GM21423 (cell line): Measurements from ENCODE around the gene DGCR8.
A peak's percentile ranks its signal among the peaks of the same experiment; 100 is the strongest.
"Not testable (repeated sequence)": the region's sequence is repeated elsewhere in the genome, so short reads cannot be mapped to it uniquely, and the experiment has no call there.

Experiments used
- ATAC-seq: cut with Tn5 transposase; IDR thresholded peaks from one replicate; pipeline ENCODE4 v1.9.1; 2021; ENCODE audit warnings: mild to moderate bottlenecking, moderate library complexity; ENCODE audit not compliant: unreplicated experiment

Gene DGCR8

DNA sequence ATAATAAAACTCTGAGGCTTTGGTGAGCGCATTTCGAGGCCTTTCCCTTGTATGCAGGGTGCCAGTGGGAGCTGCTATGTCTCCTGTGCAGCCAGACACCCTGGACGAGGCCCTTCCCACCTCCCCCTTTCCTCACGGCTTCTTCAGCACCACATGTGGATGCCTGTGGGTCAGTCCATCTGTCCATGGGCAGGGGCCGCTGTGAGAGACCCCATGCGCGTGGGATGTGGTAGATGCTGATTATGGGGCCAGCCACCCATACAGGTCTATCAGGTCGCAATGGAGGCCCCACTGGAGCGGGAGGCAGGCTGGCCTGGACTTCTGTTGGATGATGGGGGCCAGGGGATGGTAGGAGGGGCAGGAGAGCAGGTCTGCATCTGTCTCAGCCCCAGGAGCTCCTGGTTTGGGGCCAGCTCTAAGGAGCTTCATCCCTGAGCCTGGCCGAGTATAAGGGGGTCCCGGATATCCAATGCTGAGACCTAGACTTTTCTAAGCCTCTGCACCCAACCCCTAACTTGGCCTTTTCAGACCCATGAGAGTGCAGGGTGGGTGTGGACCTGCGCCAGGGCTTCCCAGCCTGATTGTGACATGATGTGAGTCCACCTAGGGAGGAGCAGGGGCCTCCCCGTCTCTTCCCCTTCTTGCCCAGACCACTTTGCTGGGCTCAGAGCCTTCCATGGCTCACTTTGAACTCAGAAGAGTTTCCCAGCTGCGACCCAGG, 14.0 kb upstream of the DGCR8 start:
- ATAC-seq, result no peak

DNA sequence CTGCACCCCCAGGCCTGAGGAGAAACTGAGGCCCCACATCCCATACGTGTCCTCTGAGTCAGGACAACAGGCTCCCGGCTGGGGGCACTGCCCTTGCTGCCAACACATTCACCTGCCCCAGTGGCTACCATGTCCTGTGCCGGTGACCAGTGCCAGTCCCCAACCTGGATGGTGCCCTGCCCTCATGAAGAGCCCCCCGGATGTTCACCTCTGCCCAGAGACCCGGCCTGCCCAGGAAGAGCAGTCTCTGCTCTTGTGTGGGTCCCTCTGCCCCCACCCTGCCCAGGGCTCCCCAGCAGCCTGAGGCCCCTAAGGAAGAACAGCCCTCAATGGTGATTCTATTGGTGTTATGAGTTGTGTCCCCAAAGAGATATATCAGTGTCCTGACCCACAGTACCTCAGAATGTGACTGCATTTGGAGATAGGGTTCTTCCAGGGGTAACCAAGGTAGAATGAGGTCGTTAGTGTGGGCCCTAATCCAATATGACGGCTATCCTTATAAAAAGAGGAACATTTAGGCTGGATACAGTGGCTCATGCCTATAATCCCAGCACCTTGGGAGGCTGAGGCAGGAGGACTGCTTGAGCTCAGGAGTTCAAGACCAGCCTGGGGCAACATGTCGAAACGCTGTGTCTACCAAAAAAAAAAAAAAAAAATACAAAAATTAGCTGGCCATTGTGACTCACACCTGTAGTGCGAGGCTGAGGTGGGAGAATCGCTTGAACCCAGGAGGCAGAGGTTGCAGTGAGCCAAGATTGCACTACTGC, 13.2 kb upstream of the DGCR8 start:
- ATAC-seq, result no peak

DNA sequence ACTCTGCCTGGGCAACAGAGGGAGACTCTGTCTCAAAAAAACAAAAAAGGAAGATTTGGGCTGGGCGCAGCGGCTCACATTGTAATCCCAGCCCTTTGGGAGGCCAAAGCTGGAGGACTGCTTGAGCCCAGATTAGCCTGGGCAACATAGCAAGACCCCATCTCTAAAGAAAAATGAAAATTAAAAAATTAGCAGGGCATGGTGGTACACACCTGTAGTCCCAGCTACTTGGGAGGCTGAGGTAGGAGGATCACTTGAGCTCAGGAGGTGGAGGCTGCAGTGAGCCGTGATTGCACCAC, 12.7 kb upstream of the DGCR8 start:
- ATAC-seq, result not testable (repeated sequence)

DNA sequence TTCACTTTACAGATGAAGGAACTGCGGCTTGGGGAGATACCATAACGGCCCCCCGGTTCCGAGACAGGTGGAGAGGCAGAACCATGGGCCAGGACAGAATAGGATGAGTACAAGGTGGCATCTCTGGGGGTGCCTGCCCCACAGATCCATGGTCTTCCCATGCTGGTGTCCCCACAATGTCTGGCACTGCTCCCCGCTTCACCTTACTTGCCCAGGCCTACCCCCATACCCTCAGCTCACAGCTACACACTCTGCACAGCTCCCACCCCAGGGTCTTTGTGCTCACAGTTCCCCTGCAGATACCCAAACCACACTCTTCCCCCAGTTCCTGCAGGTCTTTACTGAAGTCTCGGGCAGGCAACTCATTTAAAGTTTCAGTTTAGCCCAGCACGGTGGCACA, 11.4 kb upstream of the DGCR8 start:
- ATAC-seq, result no peak

DNA sequence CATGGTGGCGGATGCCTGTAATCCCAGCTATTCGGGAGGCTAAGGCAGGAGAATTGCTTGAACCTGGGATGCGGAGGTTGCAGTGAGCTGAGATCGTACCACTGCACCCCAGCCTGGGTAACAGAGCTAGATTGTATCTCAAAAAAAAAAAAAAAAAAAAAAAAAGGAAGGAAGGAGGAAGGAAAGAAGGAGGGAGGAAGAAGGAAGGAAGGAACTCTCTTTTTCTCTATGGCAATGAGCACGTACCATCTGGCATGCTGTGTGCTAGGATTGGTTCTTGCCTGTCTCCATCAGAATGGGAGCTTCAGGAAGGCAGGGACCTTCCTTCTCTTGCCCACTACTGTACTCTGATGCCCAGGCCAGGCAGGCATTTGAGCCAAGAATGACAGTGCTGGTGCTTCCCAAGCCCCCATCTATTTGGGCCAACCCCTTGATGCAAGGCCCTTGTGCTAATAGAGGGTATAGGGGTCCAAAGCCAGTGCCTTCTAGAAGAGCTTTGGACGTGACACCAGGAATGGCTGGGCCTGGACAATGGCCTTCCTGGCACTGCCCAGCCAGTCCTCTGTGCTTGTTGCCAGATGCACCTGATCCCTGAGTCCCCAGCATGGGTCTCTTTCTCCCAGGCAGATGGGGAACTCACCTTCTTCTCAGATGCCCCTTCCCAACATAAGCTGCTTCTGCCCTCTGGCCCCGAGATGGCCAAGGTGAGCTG, 10.6 kb upstream of the DGCR8 start:
- ATAC-seq, result no peak

DNA sequence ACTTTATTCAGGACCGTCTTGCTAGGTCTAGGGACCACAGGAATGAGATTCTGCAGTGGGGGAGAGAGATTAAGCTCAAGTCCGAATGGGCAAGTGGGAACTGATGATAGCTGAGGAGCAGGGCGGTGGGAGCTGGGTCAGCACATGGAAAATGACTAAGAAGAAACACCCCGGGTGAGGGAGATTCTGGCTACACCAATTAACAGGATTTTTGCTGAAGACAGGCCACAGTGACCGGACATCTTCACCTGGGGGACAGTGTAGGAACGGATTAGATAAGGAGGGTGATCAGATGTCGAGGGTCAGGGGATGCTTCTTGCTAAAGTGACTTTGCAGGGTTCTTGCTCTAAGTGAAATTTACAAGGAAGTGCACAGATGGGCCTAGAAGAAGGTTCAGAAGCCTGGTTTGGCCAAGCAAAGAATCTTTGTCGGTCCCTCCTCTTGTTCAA, 8.5 kb upstream of the DGCR8 start:
- no peak for ATAC-seq

DNA sequence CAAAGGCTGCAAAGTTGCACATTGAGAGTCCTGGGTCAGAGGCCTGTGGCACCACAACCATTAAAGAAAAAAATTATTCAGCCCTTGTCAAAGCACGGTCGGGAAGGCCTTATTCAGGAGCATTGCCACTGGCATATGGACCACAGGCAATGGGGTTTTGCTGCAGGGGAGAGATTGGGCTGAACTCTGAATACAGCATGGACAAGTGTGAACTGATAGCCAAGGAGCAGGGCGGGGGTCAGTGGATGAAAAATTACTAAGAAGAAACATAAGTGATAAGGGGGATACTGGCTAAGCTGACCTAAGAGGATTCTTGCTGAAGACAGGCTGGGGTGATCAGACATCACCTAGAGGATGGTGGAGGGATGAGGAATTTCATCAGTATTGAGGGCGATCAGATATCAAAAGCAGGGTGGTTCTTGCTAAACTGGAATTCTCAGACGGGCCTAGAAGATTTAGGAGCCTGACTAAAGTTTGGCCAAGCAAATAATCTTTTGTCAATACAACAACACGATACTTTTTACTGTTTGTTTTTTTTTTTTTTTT, 3.3 kb upstream of the DGCR8 start:
- ATAC-seq, result no peak

DNA sequence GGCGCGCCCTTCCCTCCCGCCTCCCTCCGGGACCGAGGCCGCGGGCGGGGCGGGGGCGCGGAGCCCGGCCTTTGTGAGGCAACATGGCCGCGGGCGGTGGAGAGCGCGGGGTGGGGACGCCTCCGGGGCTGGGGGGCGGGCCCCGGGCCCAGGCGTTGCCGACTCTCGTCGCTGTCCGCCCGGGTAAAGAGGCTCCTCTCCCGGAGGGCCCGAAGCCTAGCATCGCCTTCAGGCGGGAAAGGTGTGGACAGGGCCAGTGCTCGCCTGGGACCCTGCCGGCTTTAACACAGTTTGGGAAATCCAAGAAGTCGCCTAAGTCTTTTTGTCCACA, 369 bp downstream of the DGCR8 start:
- peak; percentile 58 for ATAC-seq

DNA sequence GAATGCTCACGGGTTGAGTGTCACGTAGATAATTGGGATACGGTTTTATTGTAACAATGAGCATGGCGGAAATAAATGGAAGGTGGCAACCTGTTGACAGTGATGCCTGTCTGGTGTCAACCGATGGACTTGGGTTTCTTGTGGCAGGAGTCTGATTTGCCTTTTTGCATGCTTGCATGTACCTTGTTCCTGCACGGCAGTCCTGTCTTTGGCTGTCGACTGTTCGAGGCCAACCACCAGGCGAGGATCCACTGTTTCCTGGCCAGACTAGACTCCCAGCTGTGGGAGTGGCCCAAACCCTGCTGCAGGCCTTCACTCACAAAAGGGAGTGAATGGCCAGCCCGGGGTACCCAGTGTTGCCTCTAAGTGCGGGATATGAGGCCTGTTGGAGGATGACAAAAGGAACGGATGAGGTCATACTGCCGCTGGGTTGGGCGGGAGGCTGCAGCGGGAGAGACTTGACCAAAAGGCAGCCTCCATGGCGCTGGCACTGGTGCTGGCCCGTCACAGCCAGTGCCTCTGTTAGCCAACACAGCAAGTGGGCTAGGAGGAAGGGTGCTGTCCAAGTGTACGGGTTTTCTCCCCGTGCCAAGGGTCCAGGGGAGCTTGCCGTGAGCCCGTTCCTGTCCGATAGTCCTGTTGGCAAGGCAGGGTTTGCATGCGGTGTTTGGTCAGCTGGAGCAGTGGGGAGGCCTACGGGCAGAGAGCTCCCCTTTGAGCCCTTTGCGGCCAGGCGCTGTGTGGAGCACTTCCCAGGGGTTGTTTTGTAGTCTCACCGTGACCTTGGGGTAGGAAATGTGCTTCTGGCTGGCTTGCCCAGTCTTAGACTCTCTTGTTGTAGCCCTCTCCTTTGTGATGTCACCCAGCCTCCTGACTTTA, 974 bp downstream of the DGCR8 start:
- ATAC-seq, result peak; percentile 3

DNA sequence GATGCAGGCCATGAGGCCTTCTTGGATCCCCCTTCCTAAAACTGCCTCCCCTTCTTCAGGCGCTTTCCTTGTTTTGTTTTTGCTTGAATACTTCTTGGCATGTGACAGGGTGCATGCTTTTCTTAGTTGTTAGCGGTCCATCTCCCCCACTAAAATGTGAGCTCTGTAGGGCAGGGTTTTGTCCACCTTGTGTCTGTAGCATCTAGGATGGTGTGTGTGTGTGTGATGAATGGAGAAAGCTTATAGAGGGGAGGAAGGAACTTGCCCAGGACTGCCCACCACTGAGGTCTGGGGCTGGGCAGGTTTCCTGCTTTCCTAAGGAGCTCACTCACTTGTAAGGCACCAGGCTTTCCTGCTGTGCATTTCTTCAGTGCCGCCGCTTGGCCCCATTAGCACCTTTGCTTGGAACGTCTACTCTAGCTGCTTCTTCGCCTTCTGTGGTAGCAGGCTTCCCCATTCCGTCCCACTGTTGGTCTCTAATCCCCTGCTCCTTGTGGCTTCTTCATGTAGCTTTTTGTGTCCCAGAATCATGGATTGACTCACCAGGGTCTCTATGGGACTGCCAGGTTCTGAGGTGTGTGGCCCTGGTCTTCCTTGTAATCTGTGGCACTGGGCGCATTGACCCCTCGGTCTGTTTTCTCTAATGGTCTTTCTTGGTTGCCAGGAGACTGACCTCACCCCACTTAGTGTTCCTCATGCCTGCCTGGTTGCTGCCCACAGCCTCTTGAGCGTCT, 3.3 kb downstream of the DGCR8 start:
- no peak for ATAC-seq

DNA sequence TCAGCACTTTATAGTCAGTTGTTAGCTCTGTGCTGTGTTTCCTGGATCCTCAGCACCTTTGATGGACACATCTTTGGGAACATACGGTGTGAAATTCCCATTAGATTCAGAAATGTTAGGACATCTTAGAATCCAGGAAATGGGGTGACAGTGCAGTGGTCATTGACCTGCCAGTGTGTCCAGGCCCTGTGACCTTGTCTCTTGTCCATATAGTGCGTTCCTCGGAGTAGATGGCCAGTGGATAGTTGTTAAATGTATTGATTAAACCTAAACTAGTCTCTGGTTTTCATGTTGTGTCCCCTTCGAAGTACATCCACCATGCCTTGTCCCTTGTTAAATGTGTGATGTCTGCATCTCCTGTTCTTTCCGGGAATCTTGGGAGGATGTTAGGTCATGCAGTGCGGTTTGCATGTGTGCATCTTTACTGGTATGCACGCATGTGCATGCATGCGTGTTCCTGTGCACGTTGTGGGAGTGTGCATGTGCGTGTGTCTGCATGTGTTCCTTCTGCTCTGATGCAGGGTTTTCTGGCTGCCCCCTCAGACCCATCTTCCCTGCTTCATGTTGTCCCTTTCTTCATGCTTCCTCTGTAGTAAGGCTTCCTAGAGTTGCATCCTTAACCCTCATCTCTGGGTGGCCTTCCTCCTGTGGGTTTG, 4.0 kb downstream of the DGCR8 start:
- ATAC-seq, result no peak

DNA sequence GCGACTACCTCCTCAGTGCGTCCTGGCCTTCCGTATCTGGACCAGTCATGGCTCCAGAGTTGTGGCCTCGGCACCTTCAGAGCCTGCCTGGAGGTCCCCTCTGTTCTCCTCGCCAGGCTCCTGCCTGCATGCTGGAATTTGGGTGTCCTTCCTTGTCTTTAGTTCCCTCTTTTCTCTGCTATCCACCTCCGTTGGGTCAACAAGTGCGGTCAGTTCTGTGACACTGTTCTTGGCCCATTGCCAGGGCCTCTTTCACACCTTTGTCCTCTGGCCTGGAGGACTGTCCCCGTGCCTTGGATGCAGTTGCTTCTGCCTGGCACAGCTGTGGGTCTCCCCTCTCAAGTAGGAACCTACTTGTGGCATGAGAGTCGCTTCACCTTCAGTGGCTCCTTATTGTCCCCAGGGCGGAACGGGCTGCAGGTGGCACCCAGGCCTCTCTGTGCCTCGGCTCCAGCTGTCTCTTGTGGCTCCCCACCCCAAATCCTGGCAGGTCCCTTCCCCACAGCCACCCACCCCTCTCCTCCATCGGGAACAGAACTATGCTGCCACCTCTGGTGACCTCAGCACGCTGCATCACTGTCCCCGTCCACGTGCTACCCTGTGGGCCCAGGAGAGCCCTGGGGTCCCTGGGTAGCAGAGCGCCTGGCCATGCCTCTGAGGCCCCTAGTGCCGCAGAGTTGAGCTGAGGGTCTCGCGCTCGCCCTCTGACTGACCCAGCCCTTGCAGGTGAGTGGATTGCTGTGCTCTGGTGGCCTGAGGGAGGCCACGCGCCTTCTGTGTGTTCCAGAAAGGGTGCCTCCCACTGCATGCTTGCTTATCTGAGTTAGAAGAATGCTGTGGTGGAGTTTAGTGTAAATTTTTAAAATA, 4.7 kb downstream of the DGCR8 start:
- no peak for ATAC-seq

DNA sequence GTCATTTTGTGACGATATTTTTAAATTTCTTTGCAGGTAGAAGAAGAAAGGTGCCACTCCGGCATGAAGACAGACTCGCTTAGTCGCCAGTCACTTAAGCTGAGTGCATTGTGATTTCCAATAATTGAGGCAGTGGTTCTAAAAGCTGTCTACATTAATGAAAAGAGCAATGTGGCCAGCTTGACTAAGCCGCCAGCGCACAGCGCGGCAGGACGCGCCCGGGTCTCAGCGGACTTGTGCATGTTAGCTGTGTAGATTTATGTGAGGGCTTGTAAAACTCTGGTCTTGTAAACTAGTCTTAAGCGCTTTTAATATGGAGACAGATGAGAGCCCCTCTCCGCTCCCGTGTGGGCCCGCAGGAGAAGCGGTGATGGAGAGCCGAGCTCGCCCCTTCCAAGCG, 5.6 kb downstream of the DGCR8 start:
- ATAC-seq, result no peak

DNA sequence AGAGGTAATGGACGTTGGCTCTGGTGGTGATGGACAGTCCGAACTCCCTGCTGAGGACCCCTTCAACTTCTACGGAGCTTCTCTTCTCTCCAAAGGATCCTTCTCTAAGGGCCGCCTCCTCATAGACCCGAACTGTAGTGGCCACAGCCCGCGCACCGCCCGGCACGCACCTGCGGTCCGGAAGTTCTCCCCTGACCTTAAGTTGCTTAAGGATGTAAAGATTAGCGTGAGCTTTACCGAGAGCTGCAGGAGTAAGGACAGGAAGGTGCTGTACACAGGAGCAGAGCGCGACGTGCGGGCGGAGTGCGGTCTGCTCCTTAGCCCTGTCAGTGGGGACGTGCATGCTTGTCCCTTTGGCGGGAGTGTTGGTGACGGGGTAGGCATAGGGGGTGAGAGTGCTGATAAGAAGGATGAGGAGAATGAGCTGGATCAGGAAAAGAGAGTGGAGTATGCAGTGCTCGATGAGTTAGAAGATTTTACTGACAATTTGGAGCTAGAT, 6.1 kb downstream of the DGCR8 start:
- ATAC-seq, result no peak

DNA sequence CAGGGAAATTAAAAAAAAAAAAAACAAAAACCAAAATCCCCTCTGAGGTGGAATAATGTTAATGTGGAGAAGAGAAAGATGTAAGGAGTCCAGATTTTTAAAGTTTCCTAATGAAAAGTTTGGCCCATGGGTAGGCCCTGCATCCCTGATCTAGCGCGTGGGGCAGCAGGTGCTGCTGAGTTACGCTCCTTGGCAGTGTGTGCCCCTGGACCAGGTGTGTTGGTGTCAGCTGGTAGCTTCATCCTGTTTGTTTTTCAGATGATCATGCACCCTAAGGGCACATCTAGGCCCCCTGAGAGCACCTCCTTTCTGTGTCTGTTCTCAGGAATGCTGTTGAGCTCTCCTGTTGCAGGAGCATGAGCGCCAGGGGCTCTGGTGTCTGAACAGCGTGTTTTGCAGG, 6.7 kb downstream of the DGCR8 start:
- ATAC-seq, result no peak

DNA sequence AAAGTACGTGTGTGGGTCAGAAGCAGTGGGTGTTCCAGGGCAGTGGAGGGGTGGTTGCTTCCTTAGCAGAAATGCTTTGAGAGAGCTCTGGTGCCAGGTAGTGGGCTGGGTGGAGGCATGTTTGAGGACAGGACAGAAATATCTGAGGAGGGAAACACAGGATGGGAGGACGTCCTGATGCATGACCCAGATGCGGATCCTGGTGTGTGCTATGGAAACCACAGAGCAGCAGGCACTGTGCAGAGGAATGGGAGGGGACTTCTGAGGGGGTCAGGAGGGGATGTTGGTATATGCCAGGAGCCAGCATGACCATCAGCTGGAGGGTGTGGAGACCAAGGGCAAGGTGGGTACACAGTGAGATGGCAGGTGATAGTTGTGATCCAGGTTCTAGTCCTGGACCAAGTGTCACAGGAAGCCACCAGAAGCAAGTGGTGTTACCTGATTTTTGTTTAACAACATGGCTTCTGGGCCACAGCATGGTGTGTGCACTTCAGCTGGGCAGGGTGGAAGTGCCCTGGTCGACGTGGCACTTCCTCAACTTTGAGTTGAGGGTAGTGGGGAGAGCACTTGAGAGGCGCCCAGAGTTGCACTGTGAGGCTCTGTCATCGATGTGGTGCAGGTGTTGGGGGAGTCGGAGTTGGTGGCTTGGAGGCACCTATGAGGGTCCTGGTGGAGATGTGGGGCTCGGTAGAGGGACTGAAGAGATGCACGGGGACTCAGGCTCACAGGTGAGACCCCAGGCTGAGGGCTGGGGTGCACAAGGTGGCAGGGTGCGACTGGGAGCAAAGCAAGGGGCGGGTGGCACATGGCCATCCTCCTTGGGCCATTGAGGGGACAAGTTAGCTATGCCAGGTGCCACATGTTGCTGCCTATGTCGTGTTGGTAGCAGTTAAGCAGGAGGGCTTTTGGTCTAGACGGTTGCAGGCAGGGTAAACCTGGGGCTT, 7.5 kb downstream of the DGCR8 start:
- no peak for ATAC-seq

DNA sequence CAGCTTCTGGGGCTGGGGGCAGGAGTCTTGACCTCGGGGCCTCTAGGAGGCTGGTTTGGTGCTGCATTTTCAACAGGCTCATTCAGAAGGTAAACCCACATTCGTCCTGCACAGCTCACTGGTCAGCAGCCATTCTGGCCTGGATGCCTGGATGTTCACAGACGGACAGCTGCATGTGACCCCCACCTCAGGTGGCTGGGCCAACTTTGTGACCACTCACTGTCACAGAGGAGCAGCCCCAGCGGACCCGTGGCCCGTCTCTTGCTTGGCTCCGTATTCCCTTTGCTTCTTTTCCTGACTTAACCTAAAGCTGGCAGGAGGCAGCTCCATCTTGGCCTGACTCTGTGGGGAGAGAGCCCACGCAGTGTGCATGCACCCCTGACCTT, 8.2 kb downstream of the DGCR8 start:
- ATAC-seq, result no peak
